HFF-Myc (cell line): Measurements from ENCODE around the gene BLCAP.
"Not testable (repeated sequence)": the region's sequence is repeated elsewhere in the genome, so short reads cannot be mapped to it uniquely, and the experiment has no call there.

Experiments
- DNase-seq: peaks from one replicate; pipeline ENCODE4 v3.0.0-alpha.2; 2011; ENCODE audit warnings: low read depth; ENCODE audit errors: extremely low read depth
- H3K4me3 ChIP-seq: replicated peaks from 2 replicates; pipeline ENCODE4 v1.5.1; 2011; ENCODE audit warnings: low read depth, mild to moderate bottlenecking, control low read depth, low read length
- TF ChIP-seq, protein P1 (sequence below): IDR thresholded peaks from 2 replicates; pipeline ENCODE4 v1.5.1; 2012; ENCODE audit warnings: mild to moderate bottlenecking, low read depth, low read length, control low read depth; ENCODE audit errors: missing control alignments

BLCAP gene

DNA sequence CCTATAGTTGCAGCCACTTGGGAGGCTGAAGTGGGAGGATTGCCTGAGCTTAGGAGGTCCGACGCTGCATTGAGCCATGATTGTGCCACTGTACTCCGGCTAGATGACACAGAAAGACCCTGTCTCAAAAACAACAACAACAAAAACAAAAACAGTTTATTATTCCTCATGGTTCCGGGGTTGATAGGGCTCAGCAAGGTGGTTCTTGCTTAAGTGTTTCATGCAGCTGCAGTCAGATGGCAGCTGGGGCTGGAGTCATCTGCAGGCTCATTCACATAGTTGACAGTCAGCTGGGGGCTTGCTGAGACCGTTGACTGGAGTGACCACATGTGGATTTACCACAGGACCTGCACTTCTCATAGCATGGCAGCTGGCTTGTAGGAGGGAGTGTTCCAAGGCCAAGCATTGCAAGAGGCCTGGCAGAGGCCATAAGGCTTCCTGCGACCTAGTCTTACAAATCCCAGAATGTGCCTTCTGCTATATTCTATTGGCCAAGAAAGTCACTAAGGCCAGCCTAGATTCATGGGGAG, 35.5 kb downstream of the BLCAP start:
- DNase-seq, result no peak
- H3K4me3 ChIP-seq, result no peak overlapping the region
- TF ChIP-seq, protein P1, sequence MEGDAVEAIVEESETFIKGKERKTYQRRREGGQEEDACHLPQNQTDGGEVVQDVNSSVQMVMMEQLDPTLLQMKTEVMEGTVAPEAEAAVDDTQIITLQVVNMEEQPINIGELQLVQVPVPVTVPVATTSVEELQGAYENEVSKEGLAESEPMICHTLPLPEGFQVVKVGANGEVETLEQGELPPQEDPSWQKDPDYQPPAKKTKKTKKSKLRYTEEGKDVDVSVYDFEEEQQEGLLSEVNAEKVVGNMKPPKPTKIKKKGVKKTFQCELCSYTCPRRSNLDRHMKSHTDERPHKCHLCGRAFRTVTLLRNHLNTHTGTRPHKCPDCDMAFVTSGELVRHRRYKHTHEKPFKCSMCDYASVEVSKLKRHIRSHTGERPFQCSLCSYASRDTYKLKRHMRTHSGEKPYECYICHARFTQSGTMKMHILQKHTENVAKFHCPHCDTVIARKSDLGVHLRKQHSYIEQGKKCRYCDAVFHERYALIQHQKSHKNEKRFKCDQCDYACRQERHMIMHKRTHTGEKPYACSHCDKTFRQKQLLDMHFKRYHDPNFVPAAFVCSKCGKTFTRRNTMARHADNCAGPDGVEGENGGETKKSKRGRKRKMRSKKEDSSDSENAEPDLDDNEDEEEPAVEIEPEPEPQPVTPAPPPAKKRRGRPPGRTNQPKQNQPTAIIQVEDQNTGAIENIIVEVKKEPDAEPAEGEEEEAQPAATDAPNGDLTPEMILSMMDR, result no peak

DNA sequence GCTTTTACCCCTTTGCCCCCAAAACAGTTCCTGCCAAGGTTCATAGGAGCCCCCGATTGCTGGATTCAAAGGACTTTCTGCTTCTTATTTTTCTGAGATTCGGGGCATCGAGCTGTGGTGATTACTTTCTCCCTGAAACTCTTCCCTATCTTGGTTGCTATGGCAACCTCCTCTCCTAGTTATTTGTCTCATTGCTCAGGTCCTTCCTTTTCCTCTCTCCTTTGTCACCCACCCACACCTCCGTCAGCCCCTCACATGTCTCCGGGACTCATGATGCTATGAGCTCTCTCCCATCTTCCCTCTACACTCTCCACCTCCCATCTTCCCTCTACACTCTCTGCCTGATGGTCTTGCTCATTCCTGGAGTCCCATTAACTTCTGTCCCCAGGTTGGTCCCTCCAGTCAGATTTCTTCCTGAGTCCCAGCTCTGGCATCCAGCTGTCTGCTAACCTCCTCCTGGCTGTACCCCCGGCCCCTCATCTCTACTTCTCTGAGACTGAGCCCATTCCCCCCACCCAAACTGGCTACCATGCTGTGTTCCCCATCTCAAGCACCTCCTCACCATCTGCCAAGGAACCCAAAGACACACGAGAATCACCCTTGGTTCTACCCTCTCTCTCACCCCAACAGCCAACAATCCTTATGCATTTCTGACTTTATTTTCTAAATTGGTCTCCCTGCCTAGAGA, 36.9 kb downstream of the BLCAP start:
- DNase-seq, result no peak
- TF ChIP-seq, protein P1, result no peak
- no peak overlapping the region for H3K4me3 ChIP-seq

DNA sequence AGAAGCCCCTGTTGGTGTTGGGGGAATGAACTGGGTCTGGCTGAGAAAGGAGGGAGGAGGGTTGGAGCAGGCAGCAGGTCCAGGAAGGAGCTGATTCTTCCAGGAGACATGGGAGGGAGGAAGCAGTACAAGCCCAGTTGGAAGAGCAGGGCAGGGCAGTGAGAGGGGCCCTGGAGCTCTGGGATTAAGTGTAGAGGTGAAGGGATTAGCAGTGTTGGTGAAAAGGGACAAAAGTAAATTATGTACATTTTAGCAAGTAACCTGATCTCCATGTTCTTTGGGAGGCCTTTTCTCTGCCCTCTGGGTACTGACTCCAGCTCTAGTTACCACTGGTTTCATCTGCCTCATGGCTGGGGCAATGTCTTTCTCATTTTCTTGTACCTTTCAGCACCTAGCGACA, 41.5 kb downstream of the BLCAP start:
- H3K4me3 ChIP-seq, DNase-seq: not testable (repeated sequence)

DNA sequence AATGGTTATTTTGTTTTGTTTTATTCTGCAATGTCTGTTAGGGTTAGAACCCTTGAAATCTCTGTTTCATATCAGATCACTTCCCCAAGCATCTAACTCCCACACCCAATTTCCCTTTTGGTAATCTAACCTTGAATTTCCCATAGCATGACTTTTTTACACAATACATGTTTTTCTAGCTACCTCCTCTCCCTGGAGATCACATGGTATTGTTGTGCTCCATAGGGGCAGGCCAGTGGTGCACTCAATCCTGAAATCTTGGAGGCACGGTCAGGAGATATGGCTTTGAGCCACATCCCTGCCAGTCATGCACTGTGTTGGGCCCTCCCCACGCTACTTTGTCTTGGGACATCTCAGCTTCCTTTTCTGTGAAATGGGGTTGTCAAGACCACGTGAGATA, 43.3 kb downstream of the BLCAP start:
- TF ChIP-seq, protein P1, result no peak
- no peak for DNase-seq
- no peak overlapping the region for H3K4me3 ChIP-seq

DNA sequence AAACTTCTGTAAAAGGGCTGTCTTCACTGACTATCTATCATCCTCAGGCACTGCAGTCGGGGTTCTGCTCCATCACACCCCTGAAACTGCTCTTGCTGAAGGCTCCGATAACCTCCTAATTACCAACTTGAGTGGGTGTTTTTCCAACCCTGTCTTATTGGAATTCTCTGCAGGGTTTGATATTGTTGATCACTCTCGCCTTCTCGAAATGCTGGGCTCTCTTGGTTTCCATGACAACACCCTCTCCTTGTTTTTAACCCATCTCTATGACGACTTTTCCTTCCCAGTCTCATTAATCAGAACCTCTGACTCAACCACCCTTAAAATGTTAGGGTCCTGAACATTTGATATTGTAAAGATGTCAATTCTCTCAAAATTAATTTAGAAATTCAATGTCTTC, 46.1 kb downstream of the BLCAP start:
- no peak overlapping the region for H3K4me3 ChIP-seq
- TF ChIP-seq, protein P1, result no peak
- DNase-seq, result no peak

DNA sequence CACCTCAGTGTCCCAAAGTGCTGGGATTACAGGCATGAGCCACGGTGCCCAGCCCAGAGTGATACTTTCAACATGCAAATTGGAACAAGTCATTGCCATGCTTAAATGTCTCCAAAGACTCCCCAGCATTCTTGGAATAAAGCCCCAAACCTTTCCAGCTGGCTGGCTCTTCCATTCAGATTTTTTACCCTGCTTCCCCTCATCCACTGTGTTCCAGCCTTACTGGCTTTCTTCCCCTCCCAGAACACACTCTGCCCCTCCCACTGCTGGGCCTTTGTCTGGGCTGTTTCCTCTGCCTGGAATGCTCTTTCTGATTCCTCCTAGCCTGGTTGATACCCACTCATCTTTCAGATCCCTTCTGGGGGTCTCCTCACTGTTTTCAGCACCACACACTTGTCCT, 46.8 kb downstream of the BLCAP start:
- no peak for DNase-seq
- H3K4me3 ChIP-seq, result no peak overlapping the region
- TF ChIP-seq, protein P1, result no peak

DNA sequence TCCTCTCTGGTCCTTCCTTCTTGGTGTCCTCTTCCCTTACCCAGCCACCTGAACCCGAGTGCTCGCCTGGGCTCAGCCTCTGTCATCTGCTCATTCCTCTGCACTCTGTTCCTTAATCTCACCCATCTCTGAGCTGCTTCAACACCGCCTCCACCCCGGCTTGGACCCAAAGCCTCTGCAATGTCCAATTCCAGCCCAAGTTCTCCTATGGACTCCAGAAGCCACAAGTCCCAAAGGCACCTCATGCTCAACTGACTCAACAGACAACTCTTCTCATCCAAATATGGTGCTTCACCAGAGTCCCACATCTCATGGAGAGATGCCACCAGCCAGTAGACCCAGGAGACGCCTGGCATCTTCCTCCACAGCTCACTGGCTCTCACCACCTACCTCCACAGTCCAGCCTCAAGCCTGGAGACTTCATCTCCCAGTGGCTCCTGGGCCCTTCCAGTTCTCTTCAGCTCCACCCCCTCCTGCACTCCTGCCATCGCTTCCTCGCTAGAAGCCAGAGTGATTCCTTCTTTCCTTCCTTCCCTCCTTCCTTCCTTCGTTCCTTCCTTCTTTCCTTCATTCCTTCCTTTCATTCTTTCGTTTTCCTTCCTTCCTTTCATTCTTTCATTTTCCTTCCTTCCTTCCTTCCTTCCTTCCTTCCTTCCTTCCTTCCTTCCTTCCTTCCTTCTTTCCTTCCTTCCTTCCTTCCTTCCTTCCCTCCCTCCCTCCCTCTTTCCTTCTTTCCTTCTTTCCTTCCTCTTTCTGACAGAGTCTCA, 47.6 kb downstream of the BLCAP start:
- no peak for DNase-seq
- no peak overlapping the region for H3K4me3 ChIP-seq
- TF ChIP-seq, protein P1, result no peak
